ENCODE measurements around the gene ASXL1. TPM values are rescaled to one million over a fixed set of nuclear protein-coding genes. Genes with fewer than 3 reads are reported as not detected.
"Not testable (repeated sequence)": the region's sequence is repeated elsewhere in the genome, so short reads cannot be mapped to it uniquely, and the experiment has no call there.

The ASXL1 gene
- total and polyA plus RNA-seq, 2 donors (not counting 1 experiment from before 2014, with no cell fraction given), result 93.0 to 180 TPM

DNA sequence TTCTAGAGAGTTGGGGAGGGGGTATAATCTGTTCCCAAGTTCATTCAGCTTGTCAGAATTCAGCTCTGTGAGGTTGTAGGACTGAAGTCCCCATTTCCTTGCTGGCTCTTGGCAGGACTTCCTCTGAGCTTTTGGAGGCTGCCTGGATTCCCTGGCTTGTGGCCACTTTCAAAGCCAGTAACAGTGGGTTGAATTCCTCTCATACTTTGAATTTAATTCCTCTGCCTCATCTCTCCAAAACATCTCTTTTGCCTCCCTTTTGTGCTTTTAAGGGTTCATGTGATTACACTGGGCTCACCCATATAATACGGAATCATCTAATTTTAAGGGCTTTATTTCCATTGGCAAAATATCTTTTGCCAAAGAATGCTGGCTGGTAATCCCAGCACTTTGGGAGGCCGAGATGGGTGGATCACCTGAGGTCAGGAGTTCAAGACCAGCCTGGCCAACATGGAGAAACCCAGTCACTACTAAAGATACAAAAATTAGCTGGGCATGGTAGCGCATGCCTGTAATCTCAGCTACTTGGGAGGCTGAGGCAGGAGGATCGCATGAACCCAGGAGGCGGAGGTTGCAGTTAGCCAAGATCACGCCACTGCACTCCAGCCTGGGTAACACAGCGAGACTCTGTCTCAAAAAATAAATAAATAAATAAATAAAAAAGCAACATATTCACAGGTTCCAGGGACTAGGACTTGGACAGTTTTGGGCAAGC is 2.1 kb upstream of the ASXL1 start:
- H3K4me3 ChIP-seq (ENCODE audit: control extremely low read depth in 1 of 5, extremely low read depth in 1 of 5, insufficient read depth in 1 of 5, low read depth in 2 of 5, low read length in 4 of 5); H2AFZ ChIP-seq (ENCODE audit: insufficient read depth, low read depth, low read length, poor library complexity, severe bottlenecking); DNase-seq; POLR2A ChIA-PET; H3K27me3 ChIP-seq (replicated peaks in 1 of 4; ENCODE audit: control extremely low read depth in 1 of 4, control insufficient read depth in 3 of 4, insufficient read depth in 4 of 4, low read length in 3 of 4); H3K9me3 ChIP-seq (ENCODE audit: control extremely low read depth in 1 of 3, control insufficient read depth in 2 of 3, insufficient read depth in 1 of 3, low read length in 2 of 3); ATAC-seq (ENCODE audit: low read depth); H3K9me3 Mint-ChIP-seq (ENCODE audit: insufficient read depth); H3K36me3 ChIP-seq (replicated peaks in 1 of 2; ENCODE audit: control extremely low read depth in 1 of 2, control insufficient read depth in 1 of 2, extremely low read depth in 1 of 2, insufficient read depth in 2 of 2, low read length in 1 of 2); H3K27me3 Mint-ChIP-seq; H3K9ac ChIP-seq (ENCODE audit: low read length): not testable (repeated sequence)
- 97% methylated on average over 5 of the region's 7 CpGs for WGBS (ENCODE audit: insufficient coverage)
- CTCF ChIA-PET, result interaction anchor here (1.2 kb wide), 1 partner anchor 76 kb away, joined by 3 read pairs; no protein-coding TSS in a partner anchor
- H3K79me2 ChIP-seq (ENCODE audit: control insufficient read depth, insufficient read depth, low read length), result peaks cover 25% of the 10 kb centered on the region
- H3K4me3 Mint-ChIP-seq, result peak overlapping the region; percentile 95
- H4K20me1 ChIP-seq (ENCODE audit: control insufficient read depth, insufficient read depth, low read length, poor library complexity, severe bottlenecking), result peaks cover 23% of the 10 kb centered on the region
- intact Hi-C loops (cut with micrococcal nuclease), result loop anchor here (1.0 to 5.0 kb wide), 3 partner anchors 11 to 181 kb away; no protein-coding TSS in a partner anchor
- peaks cover 40 to 56% of the 10 kb centered on the region in 2 donors for H3K4me1 ChIP-seq (ENCODE audit: control insufficient read depth in 2 of 2, insufficient read depth in 2 of 2, low read length in 2 of 2)
- H3K4me2 ChIP-seq (replicated peaks; ENCODE audit: low read depth, low read length, poor library complexity, severe bottlenecking), result peak overlapping the region; percentile 17
- H3K4me1 Mint-ChIP-seq, result peaks cover 56% of the 10 kb centered on the region
- peak overlapping the region; percentile 98 for H3K27ac Mint-ChIP-seq
- peak overlapping the region; percentile 61 to 97 for H3K27ac ChIP-seq (ENCODE audit: low read length in 2 of 2)

DNA sequence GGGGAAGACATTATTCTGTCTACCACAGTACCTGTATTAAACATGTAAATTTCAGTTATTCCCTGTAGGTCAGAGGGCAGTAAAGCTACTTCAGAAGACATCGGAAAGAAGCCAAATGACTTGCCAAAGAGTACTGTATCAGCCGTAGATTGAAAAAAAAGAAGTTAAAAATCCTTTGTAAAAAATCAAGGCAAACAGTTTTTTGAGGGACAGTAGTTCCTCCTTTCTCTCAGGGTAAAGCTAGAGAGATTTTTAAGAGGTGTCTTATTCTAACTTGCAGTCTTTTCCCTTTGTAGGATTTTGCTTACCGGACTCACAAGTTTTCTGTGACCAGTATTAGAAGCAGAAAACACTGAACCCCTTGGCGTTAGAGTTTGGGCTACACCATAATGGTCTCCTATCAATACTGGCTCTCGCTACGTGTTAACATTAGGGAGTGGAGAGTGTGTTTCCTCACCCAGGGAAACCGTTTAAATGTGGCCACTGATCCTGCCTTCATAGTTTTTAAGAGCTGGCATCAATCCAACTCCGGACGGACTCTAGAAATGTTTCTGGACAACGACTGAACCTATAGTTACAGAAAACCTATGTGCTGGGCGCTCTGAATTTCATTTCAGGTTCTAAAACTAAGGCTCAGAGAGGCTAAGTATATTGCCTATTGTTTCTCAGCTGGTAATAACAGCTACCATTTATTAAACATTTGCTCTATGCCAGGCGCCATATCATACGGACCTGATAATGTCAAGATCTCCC is 1.3 kb upstream of the ASXL1 start:
- POLR2A ChIA-PET, result no interaction called here
- H3K27ac ChIP-seq (ENCODE audit: low read length in 2 of 2), result peak overlapping the region; percentile 96 to 97

More for the DNA sequence above, 1.3 kb upstream of the ASXL1 start:
- DNase-seq (no peak), ATAC-seq (ENCODE audit: low read depth) (no peak)
- H3K4me1 ChIP-seq (ENCODE audit: control insufficient read depth in 2 of 2, insufficient read depth in 2 of 2, low read length in 2 of 2), result peaks cover 42 to 63% of the 10 kb centered on the region in 2 donors
- no peak for TF ChIP-seq CTCF (IDR thresholded peaks at IDR 0.05)
- TF ChIP-seq EZH2 (IDR thresholded peaks at IDR 0.05; ENCODE audit: borderline replicate concordance, insufficient read depth, low read depth, low read length, poor library complexity, severe bottlenecking), result no peak
- H3K79me2 ChIP-seq (ENCODE audit: control insufficient read depth, insufficient read depth, low read length), result peaks cover 32% of the 10 kb centered on the region
- no peaks in the 10 kb centered on the region for H3K27me3 ChIP-seq (replicated peaks in 1 of 4; ENCODE audit: control extremely low read depth in 1 of 4, control insufficient read depth in 3 of 4, insufficient read depth in 4 of 4, low read length in 3 of 4)
- H3K9ac ChIP-seq (ENCODE audit: low read length), result peak overlapping the region; percentile 92
- H3K27ac Mint-ChIP-seq, result peak overlapping the region; percentile 98
- H3K4me2 ChIP-seq (replicated peaks; ENCODE audit: low read depth, low read length, poor library complexity, severe bottlenecking), result peak overlapping the region; percentile 94
- H3K4me1 Mint-ChIP-seq, result peaks cover 60% of the 10 kb centered on the region
- WGBS (ENCODE audit: insufficient coverage), result 37% methylated on average over 7 of the region's 13 CpGs
- H3K9me3 ChIP-seq (ENCODE audit: control extremely low read depth in 1 of 3, control insufficient read depth in 2 of 3, insufficient read depth in 1 of 3, low read length in 2 of 3), result no peaks in the 10 kb centered on the region
- H3K4me3 Mint-ChIP-seq, result peak overlapping the region; percentile 95
- peak overlapping the region in 4 of 5 experiments; percentile 83 to 93 (median 88) for H3K4me3 ChIP-seq (ENCODE audit: control extremely low read depth in 1 of 5, extremely low read depth in 1 of 5, insufficient read depth in 1 of 5, low read depth in 2 of 5, low read length in 4 of 5)
- peaks cover 27% of the 10 kb centered on the region for H4K20me1 ChIP-seq (ENCODE audit: control insufficient read depth, insufficient read depth, low read length, poor library complexity, severe bottlenecking)
- CTCF ChIA-PET, result interaction anchor here (1.2 to 1.6 kb wide), 2 partner anchors 20 to 128 kb away, joined by 3 to 4 read pairs; no protein-coding TSS in a partner anchor
- H2AFZ ChIP-seq (ENCODE audit: insufficient read depth, low read depth, low read length, poor library complexity, severe bottlenecking), result peak overlapping the region; percentile 71
- H3K27me3 Mint-ChIP-seq, result no peaks in the 10 kb centered on the region
- no peaks in the 10 kb centered on the region for H3K9me3 Mint-ChIP-seq (ENCODE audit: insufficient read depth)
- intact Hi-C loops (cut with micrococcal nuclease), result loop anchor here (1.0 to 5.0 kb wide), 2 partner anchors 78 to 181 kb away; no protein-coding TSS in a partner anchor
- no peaks in the 10 kb centered on the region for H3K36me3 ChIP-seq (replicated peaks in 1 of 2; ENCODE audit: control extremely low read depth in 1 of 2, control insufficient read depth in 1 of 2, extremely low read depth in 1 of 2, insufficient read depth in 2 of 2, low read length in 1 of 2)
